Activated T-cell treated with anti-CD3 and anti-CD28 coated beads for 4 hours (primary cell): Measurements from ENCODE around the gene LEP.

Experiments used
- DNase-seq: peaks from one replicate; pipeline ENCODE4 v3.0.0-alpha.2; 2020

The LEP gene

DNA sequence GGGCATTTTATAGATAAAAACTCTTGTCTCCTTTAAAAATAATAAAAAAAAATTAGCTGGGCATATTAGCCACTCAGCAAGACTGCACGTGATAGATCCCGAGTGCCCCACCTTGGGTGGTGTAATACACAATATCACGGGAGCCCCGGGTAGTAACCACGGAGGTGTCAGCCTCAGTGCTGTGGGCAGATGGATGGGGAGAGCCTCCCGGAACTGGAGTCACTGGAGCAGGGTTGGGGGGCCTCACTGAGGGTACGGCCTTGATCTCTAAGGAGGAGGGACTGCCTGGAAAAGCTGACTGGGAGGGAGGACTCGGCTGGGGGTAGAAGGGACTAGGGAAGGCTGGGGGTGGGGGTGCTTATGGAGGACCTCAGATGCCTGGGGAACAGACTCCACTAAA, 12.6 kb downstream of the LEP start:
- no peak for DNase-seq

- DNase-seq: no peak
Observed at GRCh38 chr7:128254470-128254869, 13.4 kb downstream of the LEP start.

- DNase-seq: no peak
Observed at GRCh38 chr7:128255271-128255670, 14.2 kb downstream of the LEP start.

DNA sequence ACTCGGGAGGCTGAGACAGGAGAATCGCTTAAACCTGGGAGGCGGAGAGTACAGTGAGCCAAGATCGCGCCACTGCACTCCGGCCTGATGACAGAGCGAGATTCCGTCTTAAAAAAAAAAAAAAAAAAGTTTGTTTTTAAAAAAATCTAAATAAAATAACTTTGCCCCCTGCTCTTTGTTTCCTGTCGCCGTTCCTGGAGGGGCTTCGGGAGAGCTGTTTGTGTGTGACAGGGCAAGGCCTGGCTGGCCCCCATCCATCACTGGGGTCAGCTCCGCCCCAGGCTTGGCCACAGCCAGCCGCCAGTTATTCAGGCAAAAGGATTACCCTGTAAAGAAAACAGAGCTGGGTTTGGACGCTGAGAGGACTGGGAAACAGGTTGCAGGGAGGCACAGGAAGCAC, 16.4 kb downstream of the LEP start:
- no peak for DNase-seq

- DNase-seq: no peak
Observed at GRCh38 chr7:128259131-128260061, 18.3 kb downstream of the LEP start.

DNA sequence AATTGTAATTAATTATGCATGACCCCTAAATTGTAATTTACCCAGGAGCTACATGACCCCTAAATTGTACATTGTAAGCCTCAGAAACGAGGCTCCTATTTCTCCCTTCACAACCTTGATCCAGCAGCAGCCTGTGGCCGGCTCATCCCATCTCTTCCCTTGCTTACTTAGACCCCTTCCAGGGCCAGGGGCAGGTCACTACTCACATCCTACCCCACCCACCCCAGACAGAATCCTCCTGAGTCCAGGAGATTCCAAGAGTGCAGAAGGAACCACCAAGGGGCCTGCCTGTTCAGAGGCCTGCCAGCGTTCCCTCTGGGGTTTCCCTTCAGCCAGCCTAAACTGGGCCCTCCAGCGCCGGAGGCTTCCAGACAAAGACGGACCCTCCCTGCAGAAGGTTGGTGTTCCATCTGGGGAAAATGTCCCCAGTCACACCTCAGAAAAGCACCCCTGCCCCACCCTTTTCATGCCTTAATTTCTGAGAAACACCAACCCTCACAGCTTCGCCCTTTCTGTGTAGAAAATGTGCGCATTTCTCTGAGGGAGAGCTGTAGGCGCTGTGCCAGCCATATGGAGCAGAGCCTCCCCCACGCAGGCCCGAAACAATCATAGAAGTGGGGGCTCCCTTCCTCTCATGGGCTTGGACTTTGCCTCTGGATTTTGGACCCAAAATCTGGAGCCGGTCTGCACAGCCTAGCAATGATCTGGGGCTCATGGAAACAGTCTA, 19.2 kb downstream of the LEP start:
- DNase-seq: no peak

GRCh38 chr7:128262273-128263028, 21.4 kb downstream of the LEP start:
- DNase-seq: no peak

DNA sequence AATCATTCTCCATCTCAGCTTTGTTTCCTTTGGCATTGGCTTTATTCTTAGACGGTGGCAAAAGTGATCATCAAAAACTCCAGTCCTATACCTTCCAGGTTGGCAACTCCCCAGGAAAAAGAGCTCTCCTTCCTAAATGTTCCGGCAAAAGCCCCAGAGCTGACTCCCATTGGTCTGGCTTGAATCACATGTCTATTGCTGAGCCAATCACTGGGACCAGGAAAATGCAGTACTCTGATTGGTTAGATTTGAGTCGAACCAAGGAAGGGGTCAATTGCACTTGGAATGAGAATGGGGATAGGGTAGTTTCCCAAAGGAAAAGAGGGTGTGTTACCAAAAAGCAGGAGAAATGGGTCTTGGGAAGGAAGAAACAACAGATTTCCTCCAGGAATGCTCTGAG, 22.3 kb downstream of the LEP start:
- DNase-seq: no peak

GRCh38 chr7:128264477-128264876, 23.4 kb downstream of the LEP start:
- DNase-seq: no peak

DNA sequence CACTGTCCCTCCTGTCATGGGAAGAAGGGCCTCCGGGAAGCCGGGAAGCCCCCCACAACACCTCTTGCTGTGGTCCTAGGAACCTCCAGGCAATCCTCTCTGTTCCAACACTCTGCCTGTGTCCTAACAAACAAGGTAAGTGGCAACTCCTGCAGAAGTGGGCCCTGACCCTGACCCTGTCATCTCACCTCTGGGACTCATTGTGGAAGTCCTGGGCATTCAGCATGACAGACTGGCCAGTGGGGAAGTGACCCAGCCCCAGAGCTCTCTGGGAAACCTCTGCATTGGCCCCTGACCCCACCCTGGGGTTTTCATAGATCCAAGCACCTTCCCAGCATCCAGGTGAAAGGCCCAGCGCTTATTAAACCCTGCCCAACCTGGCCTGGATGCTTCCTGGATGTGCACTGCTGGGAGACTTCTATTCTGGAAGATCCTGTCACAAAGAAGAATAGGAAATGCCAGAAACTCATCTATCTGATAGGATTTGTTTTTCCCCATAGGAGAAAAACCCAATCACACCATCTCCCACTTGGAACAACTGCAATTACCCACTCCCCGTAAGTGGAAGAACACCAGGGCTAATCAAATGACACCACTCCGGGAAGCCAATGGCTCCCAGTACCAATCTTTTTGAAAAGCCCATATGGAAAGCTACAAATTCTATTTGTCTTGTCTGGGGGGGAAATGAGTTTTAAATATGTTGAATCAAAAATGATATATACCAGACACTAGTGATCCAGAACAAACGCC, 24.3 kb downstream of the LEP start:
- DNase-seq: no peak

DNA sequence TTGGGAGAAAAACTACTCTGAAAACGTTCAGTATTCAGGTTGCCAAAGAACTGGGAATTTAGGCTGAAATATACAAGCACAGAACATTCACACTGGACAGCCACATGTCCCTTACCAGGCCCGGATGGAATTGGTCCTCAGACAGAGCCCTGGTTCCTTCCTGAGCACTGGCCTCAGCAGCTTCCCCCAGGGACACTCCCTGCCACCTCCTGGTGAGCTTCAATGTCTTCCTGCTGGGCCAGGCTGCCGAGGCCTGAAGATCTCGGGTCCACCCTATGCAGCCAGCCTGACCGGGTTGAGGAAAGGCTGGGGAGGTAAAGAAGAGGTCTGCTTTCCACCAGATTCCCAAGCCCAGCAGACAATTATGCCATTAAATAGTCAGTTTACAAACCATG, 24.8 kb downstream of the LEP start:
- DNase-seq: no peak

- DNase-seq: no peak
Observed at GRCh38 chr7:128266529-128266882, 25.4 kb downstream of the LEP start.

GRCh38 chr7:128266883-128267594, 26.0 kb downstream of the LEP start:
- no peak for DNase-seq

GRCh38 chr7:128267595-128267924, 26.5 kb downstream of the LEP start:
- no peak for DNase-seq

GRCh38 chr7:128268233-128268632, 27.2 kb downstream of the LEP start:
- no peak for DNase-seq

DNA sequence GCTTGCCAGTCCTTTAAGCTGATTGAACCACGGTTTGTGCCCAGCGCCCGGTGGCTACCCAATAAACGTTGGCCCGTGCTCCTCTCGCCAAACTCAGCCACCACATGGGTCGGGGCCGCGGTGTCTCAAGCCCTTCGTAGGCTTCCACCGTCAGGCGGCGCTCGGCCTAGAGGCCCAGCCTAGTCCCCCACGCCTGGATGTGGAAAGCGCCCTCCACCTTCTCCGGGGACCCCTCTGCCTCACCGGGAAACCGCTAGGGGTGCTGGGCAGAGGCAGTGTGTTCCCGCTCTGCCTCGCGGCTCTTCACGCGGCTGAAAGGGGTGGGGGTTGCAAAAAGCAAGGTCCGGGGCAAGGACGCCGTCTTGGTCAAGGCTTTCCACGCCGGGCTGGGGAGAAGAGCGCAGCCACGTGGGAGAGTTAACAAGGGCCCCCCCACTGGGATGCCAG, 29.8 kb downstream of the LEP start:
- DNase-seq: no peak

GRCh38 chr7:128271471-128271941, 30.4 kb downstream of the LEP start:
- no peak for DNase-seq

GRCh38 chr7:128271942-128272481, 30.9 kb downstream of the LEP start:
- DNase-seq: no peak

DNA sequence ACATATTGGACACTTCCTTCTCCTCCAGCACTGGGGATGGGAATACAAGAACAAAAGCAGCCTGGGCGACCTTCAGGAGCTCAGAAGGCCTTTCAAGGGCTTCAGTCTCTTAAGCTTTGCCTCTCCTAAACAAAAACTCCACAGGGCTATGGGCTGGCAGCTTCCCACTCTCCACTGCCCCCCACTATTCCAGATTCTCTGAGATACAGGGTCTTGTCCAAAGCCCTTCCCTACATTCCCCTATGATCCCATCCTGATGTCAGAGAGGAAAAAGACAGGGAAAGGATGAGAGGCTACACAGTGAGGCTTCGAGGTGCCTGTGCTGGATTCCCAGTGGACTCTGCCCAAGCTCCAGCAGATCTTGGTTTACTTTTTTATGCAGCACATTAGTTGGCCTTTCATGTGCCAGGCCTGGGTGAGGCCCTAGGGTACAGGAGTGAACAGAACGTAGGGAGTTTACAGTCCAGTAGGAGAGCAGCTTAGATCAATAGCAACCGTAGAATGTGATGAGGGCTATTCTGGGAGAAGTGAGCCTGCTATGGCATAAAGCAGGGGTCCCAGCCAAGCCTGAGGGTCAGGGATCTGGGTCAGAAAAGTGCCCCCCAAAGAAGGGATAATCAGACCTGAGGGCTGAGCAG, 33.3 kb downstream of the LEP start:
- DNase-seq: no peak

DNA sequence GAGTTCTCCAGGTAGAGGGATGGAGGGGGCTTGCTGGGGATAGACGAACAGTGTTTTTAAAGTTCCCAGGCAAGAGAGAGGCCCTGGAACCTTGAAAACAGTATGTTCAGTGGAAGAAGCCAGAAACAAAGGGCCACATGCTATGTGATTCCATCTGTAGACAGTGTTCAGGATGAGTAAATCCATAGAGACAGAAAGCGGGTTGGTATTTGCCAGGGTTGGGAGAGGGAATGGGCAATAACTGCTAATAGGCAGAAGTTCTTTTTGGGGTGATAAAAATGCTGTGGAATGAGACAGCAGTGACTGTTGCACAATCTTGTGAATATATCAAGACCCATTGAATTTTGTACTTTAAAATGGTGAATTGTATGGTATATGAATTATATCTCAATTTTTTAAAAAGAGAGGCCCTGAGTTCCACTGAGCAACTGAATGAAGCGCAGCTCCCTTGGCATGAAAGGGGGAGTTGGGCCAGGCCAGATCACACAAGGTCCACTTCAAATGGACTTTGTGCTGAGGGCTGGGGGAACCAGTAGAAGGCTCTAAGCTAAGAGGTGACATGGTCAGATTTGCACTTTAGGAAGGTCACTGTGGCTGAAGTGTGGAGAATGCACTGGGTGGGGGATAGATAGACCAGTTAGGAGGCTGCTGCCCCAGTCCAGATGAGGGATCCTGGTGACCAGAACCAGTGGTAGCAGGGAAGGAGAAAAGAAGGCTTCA, 34.0 kb downstream of the LEP start:
- DNase-seq: no peak

DNA sequence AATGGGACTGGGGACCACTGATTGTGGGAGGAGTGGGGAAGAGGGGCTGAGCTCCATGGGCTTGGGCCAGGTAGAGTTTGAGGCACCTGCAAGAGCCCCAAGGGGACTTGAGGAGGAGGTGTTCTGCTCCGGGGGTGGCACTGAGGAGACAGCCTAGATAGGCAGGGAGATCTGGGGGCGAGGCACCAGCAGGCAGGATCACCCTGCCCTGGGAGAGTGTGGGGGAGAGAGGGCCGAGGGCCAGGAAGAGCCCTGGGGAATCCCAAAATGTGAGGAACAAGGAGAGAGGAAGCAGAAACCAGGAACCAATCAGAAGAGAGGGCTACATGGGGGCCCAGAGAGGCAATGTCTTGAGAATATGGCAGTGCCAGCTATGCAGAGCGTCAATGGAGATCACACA, 34.6 kb downstream of the LEP start:
- DNase-seq: no peak
